Adrenal gland (tissue), 12 donors: ENCODE results near the gene SRGAP2C. TPM values are rescaled to one million over a fixed set of nuclear protein-coding genes. Genes with fewer than 3 reads are reported as not detected.
"Not testable (repeated sequence)": the region's sequence is repeated elsewhere in the genome, so short reads cannot be mapped to it uniquely, and the experiment has no call there.

Experiments used
- DNase-seq, 7 donors: peaks; one replicate each; pipeline ENCODE4 v3.0.0-alpha.2; 2019 to 2020
- H3K27ac ChIP-seq, 5 donors: fragments of 200-600 bp; sonication (generic) in 4 of 5; 1 replicate in 3 of 5; 2 replicates in 2 of 5; pipeline versions ENCODE4 v1.5.1 to v1.8.0; 2016 to 2020; ENCODE audit warnings: mild to moderate bottlenecking in 1 of 5
- H3K27me3 ChIP-seq: fragments of 200-600 bp; 2 replicates; pipeline ENCODE4 v1.8.0; 2021
- H3K36me3 ChIP-seq, 2 donors: fragments of 200-600 bp; replicated peaks in 1 of 2; 1 replicate in 1 of 2; 2 replicates in 1 of 2; pipeline versions ENCODE4 v1.5.1 to v1.8.0; 2018 to 2022
- H3K4me1 ChIP-seq, 2 donors: fragments of 200-600 bp; replicated peaks in 1 of 2; 1 replicate in 1 of 2; 2 replicates in 1 of 2; pipeline versions ENCODE4 v1.5.1 to v1.8.0; 2018 to 2021
- H3K4me3 ChIP-seq, 4 donors: fragments of 200-600 bp; sonication (generic) in 3 of 4; one replicate each; pipeline ENCODE4 v1.5.1; 2016 to 2018
- H3K9me3 ChIP-seq, 3 donors: fragments of 200-600 bp; sonication (generic) in 1 of 3; replicated peaks in 1 of 3; 1 replicate in 2 of 3; 2 replicates in 1 of 3; pipeline versions ENCODE4 v1.5.1 to v1.8.0; 2016 to 2021
- POLR2A ChIP-seq, 2 donors: fragments of 450-650 bp; IDR thresholded peaks; one replicate each; pipeline ENCODE4 v1.6.1; 2017; ENCODE audit warnings: antibody characterized with exemption in 2 of 2, mild to moderate bottlenecking in 2 of 2, moderate library complexity in 1 of 2
- WGBS, 4 donors: extraction: QIAGEN DNeasy Blood & Tissue Kit in 2 of 4; methylation state at CpG; one replicate each; pipeline versions ENCODE4 v1.1.5 to v1.1.7; 2013 to 2017; 5-methylcytosine and 5-hydroxymethylcytosine counted together
- intact Hi-C, 2 donors: fragments of 100-400 bp; cut with DNase I; formaldehyde crosslinking; loops; one replicate each; pipeline versions ENCODE4 v1.14.1 to v1.15.0; 2022 to 2023
- polyA plus RNA-seq, 3 donors: library from polyadenylated mRNA; stranded (reverse); fragments of 200-250 nt in 2 of 3; fragments of 350-450 nt in 1 of 3; fragmentation: Illumina TruSeq in 1 of 3; extraction: RNeasy Lipid Tissue Mini Kit (QIAGEN cat#74804) in 1 of 3; gene quantifications; one replicate each; pipeline ENCODE4 v1.2.3, GENCODE V29; 2013 to 2014
- small RNA-seq, 2 donors: library from RNA; depleted of rRNA; stranded (forward); fragments of <200 nt; gene quantifications; one replicate each; pipeline ENCODE3, GENCODE V24; 2016
- total RNA-seq, 9 donors: library from RNA; depleted of rRNA in 4 of 9; stranded (reverse); fragments of >200 nt in 4 of 9; fragments of 120-200 nt in 1 of 9; fragmentation: NEBNext Ultra II Directional in 1 of 9; extraction: Animal tissue kit (Norgen Biotek cat#: 25700) in 1 of 9; gene quantifications; one replicate each; pipeline versions ENCODE4 v1.1.0 to v1.2.4, GENCODE V29; 2013 to 2023
- donor health status: healthy with polysubstance abuse.
- donor health status: Bipolar disorder and iron deficiency.
- donor health status: DM: yes; HTN: yes; CAD: no.
- donor health status: DM: no; HTN: no; CAD: no.
- donor health status: DM: no; HTN: no; CAD: no.
- donor health status: DM: yes; HTN: yes; CAD: no.

SRGAP2C gene
- total and polyA plus RNA-seq, 12 donors: 4.1 to 66.2 (median 23.6) TPM

- DNase-seq, H3K27ac ChIP-seq, H3K36me3 ChIP-seq, H3K4me3 ChIP-seq, intact Hi-C loops, H3K9me3 ChIP-seq, H3K27me3 ChIP-seq, H3K4me1 ChIP-seq: not testable (repeated sequence)
- 69 to 91% (median 80%) methylated on average over 2 of the region's 2 CpGs for WGBS, 4 donors
Observed at GRCh38 chr1:121423956-121424355, 239.2 kb downstream of the SRGAP2C start.

- 79 to 84% (median 82%) methylated on average over 2 of the region's 2 CpGs for WGBS, 4 donors
- H3K4me3 ChIP-seq, H3K27ac ChIP-seq, H3K36me3 ChIP-seq, intact Hi-C loops, H3K4me1 ChIP-seq, H3K9me3 ChIP-seq, DNase-seq, H3K27me3 ChIP-seq: not testable (repeated sequence)
Observed at GRCh38 chr1:121433517-121433916, 248.7 kb downstream of the SRGAP2C start.

DNA sequence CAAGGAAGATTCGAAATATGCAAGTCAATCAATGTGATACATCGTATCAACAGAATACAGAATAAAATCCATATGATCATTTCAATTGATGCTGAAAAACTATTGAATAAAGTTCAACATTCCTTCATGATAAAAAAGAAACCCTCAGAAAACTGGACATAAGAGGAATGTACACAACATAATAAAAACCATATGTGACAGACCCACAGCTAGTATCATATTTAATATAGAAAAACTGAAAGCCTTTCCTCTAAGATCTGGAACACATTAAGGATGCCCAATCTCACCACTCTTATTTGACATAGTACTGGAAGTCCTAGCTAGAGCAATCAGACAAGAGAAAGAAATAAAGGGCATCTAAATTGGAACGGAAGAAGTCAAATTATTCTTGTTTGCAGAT, 254.1 kb downstream of the SRGAP2C start:
- DNase-seq, H3K4me1 ChIP-seq, intact Hi-C loops, H3K36me3 ChIP-seq, H3K4me3 ChIP-seq, H3K9me3 ChIP-seq, H3K27ac ChIP-seq, H3K27me3 ChIP-seq: not testable (repeated sequence)
- WGBS, 4 donors: 72 to 93% (median 89%) methylated on average over 3 of the region's 3 CpGs

DNA sequence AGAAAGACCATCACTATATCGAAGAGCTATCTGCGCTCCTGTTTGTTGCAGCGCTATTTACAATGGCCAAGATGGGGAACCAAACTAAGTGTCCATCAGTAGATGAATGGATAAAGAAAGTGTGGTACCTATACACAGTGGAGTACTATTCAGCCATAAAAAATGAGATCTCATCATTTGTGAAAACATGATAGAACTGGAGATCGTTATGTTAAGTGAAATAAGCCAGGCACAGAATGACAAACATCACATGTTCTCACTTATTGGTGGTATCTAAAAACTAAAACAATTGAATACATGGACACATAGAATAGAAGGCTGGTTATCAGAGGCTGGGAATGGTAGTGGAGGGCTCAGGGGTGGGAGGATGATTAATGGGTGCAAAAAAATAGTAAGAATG, 256.2 kb downstream of the SRGAP2C start:
- H3K27me3 ChIP-seq: no peaks in the 10 kb centered on the region
- H3K36me3 ChIP-seq: no peaks in the 10 kb centered on the region
- no peaks in the 10 kb centered on the region for H3K4me1 ChIP-seq
- intact Hi-C loops: no loop called here
- TF ChIP-seq POLR2A (IDR thresholded peaks at IDR 0.05): no peak
- no peaks in the 10 kb centered on the region for H3K9me3 ChIP-seq
- no peak overlapping the region for H3K27ac ChIP-seq
- WGBS, 4 donors: 91 to 93% (median 92%) methylated on average over 4 of the region's 4 CpGs
- no peak for DNase-seq
- no peak overlapping the region for H3K4me3 ChIP-seq

Small RNA genes within 50 kb of the gene (small RNA-seq; reads per million reads assigned to genes)
- 0 reads per million in 2 donors for gene AC243994.1

Other genes with a start within 250 kb of the SRGAP2C start
- gene FAM72B, start 635 bp upstream of the SRGAP2C start, total RNA-seq: 1 to 10 TPM in 8 of 9 donors, under 1 TPM in 1; 0.87 to 5.4 (median 1.8) TPM
- gene FAM72B, start 635 bp upstream of the SRGAP2C start, polyA plus RNA-seq: 1 to 10 TPM in 1 of 3 donors, under 1 TPM in 2; 0.88 to 1.4 (median 0.94) TPM